Measurements from ENCODE around the gene KMT2C.
A peak's percentile ranks its signal among the peaks of the same experiment; 100 is the strongest.
"Not testable (repeated sequence)": the region's sequence is repeated elsewhere in the genome, so short reads cannot be mapped to it uniquely, and the experiment has no call there.

KMT2C gene

DNA sequence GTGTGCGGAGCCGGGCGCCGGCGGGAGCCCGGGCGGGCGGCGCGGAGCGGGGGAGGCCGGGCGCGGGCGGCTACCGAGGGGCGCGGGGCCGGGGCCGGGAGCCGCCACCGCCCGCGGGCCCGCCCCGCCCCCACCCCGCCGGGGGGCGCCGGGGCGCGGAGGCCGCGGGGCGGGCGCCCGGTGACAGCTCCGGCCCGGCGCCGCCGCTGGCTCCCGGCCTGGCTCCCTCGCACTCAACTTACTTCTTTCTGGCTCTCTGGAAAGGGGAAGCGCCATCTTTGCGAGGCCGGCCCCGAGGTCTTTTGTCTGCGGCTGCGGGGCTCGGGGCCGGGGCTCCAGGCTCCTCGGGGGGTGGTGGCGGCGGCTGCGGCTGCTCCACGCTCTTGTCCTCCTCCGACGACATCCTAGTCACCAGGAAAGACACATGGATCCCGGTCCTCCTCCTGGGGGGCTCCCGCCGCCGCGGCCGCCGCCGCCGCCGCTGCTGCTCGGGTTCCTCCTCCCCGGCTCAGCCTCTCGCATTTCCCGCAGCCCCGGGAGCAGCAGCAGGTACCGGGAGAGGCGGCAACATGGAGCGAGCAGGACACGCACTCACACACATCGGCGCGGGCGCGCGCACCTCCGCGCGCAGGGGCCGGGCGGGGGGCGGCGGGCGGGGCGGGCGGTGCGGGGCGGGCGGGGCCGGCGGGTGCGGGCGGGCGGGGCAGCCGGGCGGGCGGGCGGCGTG lies at the start of gene KMT2C:
TSS of gene KMT2C (minus strand) at position 620 of the 727 bp plus-strand sequence. CDS start at position 403, 217 bp downstream.
- peak; percentile 4 for DNase-seq (ENCODE audit: low read depth, low spot score)

DNA sequence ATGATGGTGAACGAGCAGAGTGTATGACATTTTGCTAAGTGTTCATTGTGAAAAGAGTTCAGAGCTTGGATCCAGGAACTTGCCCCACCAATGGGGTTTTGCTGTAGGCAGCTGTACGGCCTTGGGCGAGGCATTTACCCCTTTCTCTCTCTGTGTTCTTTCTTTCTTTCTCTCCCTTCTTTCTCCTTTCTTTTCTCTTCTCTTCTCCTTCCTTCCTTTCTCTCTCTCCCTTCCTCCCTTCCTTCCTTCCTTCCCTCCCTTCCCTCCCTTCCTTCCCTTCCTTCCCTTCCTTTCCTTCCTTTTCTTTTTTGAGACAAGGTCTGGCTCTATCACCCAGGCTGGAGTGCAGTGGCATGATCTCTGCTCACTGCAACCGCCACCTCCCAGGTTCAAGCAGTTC lies 45.3 kb upstream of the KMT2C start:
- no peak for DNase-seq (ENCODE audit: low read depth, low spot score)

DNA sequence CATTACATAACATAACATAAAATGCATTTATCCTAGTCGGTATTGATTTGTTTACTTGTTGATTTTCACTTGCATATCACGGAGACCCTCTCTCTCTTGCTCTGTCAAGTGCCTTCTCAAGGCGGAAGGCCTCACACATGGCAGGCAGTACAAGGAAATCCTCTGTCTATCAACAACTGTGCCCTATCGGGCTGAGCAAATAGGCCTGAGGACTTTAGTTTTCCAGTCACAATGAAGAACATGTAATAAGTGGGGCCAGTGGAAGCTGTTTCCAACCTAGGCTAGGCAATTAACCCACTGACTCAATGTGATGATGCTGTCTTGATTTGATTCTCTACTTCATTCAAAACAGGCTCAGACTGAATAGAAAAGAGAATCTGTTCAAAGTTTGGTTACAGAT lies 44.9 kb upstream of the KMT2C start:
- DNase-seq (ENCODE audit: low read depth, low spot score) = no peak

DNA sequence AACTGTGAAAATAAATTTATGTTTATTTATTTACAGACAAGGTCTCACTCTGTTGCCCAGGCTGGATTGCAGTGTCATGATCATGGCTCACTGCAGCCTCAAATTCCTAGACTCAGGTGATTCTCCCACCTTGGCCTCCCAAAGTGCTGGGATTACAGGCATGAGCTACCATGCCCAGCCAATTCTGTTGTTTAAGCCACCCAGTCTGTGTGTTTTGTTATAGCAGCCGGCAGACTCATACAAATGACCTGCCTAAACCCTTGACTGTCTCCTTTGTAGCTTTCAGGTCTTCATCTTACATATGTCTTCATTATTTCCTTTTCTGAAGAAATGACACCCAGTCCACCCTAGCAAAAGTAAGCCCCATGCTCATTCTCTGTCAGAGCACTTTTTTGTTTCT lies 43.8 kb upstream of the KMT2C start:
- DNase-seq (ENCODE audit: low read depth, low spot score) = no peak

DNA sequence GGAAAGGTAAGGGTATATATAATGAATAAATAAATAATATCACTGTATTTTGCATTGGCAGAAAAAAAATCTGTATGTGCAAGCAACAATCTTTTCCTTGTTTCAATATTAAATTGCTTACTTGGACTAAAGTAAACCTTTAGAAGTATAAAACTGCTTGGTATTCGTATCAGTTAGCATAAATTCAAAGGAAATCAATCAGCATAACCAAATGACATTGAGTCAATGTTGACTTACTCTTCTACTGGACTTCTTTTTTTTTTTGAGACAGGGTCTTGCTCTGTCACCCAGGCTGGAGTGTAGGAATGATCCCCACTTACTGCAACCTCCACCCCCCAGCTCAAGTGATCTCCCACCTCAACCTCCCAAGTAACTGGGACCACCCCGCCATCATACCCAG lies 42.3 kb upstream of the KMT2C start:
- no peak for DNase-seq (ENCODE audit: low read depth, low spot score)

DNA sequence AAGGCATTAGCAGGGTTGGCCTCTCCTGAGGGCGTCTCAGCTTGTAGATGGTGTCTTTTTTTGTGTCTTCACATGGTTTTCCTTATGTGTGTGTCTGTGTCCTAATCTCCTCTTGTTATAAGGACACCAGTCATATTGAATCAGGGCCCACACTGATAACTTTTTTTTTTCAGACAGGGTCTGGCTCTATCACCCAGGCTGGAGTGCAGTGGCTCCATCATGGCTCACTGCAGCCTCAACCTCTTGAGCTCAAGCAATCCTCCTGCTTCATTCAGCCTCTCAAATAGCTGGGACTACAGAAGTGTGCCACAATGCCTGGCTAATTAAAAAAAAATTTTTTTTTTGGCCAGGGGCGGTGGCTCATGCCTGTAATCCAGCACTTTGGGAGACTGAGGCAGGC lies 41.3 kb upstream of the KMT2C start:
- DNase-seq (ENCODE audit: low read depth, low spot score) = no peak

DNA sequence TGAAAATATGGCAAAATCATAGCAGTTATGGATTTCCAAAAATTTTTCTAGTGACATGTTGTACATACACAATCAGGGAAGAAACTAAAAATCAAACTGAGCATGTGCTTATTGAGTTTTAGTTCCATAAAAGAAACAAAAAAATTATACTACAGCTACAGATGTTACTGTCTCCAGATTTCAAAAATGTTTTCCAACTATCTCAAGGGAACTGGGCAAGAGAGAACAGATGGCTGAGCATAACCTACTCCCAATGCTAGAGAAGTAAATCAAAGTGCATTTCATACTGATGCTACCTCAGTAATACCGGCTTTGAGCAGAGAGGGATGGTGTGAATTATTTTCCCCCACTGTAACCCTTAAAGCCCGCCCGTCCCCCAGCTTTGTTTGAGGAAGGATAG lies 40.7 kb upstream of the KMT2C start:
- DNase-seq (ENCODE audit: low read depth, low spot score) = no peak

DNA sequence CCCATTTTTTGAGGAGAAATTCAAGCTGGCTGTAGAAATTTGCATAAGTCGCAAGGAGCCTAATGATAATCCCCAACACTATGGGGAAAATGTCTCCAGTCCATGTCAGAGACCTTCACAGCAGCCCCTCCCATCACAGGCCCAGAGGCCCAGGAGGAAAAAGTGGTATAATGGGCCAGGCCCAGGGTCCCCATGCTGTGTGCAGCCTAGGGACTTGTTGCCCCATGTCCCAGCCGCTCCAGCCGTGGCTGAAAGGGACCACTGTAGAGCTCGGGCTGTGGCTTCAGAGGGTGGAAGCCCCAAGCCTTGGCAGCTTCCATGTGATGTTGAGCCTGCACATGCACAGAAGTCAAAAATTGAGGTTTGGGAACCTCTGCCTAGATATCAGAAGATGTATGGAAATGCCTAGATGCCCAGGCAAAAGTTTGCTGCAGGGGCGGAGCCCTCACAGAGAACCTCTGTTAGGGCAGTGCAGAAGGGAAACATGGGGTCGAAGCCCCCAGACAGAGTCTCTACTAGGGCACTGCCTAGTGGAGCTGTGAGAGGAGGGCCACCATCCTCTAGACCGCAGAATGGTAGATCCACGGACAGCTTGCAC lies 35.3 kb upstream of the KMT2C start:
- DNase-seq (ENCODE audit: low read depth, low spot score) = not testable (repeated sequence)

DNA sequence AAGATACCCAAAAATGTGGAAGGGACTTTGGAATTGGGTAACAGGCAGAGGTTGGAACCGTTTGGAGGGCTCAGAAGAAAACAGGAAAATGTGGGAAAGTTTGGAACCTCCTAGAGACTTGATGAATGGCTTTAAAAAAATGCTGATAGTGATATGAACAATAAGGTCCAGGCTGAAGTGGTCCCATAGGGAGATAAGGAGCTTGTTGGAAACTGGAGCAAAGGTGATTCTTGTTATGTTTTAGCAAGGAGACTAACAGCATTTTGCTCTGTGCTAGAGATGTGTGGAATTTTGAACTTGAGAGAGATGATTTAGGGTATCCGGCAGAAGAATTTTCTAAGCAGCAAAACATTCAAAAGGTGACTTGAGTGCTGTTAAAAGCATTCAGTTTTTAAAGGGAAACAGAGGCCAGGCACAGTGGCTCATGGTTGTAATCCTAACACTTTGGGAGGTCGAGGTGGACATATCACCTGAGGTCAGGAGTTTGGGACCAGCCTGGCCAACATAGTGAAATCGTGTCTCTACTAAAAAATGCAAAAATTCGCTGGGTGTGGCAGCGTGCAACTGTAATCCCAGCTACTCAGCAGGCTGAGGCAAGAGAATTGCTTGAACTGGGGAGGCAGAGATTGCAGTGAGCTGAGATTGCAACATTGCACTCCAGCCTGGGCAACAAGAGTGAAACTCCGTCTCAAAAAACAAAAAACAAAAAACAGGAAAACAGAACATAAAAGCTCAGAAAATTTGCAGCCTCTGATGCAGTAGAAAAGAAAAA lies 34.6 kb upstream of the KMT2C start:
- DNase-seq (ENCODE audit: low read depth, low spot score) = not testable (repeated sequence)

DNA sequence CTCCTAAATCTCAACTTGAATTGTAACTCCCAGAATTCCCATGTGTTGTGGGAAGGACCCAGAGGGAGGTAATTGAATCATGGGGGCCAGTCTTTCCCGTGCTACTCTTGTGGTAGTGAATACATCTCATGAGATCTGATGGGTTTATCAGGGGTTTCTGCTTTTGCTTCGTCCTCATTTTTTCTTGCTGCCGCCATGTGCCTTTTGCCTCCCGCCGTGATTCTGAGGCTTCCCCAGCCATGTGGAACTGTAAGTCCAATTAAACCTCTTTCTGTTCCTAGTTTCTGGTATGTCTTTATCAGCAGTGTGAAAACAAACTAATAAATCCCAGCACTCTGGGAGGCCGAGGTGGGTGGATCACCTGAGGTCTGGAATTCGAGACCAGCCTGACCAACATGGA lies 33.8 kb upstream of the KMT2C start:
- not testable (repeated sequence) for DNase-seq (ENCODE audit: low read depth, low spot score)

DNA sequence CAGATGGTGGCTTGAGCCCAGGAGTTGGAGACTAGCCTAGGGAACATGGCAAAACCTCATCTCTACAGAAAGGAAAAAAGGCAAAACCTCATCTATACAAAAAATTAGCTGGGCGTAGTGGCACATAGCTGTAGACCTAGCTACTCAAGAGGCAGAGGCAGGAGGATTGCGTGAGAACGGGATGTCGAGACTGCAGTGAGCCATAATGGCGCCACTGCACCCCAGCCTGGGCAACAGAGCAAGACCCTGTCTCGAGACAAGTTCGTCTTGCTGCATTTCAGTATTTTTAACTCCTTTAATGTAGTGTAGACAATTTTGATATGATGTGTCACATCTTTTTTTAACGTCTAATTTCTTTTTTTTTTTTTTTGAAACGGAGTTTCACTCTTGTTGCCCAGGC lies 31.4 kb upstream of the KMT2C start:
- DNase-seq (ENCODE audit: low read depth, low spot score) = no peak

DNA sequence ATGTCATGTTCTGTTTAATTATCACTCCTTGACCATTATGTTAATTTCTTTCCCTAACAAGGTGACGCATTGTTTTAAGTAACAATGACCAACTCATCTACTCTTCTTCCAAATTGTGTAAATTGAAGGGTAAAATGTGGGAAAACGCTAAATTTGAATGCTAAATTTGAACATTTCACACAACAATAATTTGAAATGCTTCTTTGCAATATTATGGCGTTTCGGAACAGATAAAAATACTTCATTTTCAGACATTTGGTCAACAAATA lies 29.2 kb upstream of the KMT2C start:
- no peak for DNase-seq (ENCODE audit: low read depth, low spot score)

DNA sequence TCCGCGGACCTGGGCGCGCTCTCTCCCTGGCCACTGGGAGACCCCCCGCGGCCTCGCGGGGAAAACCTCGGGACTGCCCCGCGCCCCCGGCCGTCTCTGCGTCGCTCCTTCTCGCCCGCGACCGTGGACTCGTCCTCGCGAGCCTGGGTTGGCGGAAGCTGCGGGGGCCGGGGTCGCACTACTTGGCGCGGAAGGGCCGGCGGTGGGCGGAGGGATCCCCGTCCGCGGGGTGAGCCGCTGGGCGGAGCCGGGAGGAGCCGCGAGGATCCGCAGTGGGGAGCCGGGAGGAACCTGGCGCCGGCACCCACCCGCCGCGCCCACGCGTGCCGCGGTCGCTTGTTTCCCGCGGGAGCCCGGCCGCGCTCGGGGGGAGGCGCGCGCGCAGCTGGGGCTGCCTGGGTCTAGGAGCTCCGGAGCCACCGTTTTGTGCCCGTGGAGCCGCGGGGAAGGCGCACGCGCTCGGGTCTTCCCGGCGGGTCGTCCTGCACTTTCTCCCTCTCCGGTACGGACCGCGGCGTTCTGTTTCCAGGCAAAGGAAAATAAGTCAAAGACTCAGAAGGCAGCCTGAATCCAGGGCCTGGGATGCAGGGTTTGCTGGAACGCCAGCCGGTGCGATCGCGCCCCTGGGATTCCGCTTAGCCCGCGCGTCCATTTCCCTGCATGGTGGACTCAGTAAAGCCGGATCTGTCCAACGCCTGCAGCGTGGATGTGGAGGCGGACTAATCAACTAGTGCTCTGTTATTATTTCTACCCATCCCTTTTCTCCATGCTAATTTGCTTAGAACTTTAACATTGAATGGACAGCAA lies 28.7 kb upstream of the KMT2C start:
- peak; percentile 36 for DNase-seq (ENCODE audit: low read depth, low spot score)

DNA sequence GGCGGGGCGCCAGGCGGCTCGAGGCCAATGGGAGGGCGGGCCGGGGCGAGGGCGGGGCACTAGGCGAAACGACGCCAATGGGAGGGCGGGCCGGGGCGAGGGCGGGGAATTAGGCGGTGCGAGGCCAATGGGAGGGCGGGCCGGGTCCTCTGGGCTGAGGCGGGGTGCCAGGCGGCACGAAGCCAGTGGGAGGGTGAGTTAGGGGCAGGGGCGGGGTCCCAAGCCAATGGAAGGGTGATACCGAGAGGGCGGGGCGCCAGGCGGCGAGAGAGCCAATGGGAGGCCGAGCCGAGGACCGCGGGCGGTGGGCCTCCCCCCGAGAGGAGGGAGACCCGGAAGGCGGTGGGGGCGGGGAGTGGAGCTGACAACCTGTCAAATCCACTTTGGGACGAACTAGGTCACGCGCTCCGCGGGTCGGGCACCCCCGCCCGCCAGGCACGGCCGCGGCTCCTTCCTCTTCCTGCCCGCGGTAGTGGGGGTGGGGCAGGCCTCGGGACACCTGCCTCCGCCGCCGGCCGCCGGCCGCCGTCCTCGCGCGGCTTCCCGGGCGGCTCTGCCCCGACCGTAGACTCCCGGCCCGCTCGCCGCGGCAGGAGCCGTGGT lies 28.0 kb upstream of the KMT2C start:
- peak; percentile 100 for DNase-seq (ENCODE audit: low read depth, low spot score)

DNA sequence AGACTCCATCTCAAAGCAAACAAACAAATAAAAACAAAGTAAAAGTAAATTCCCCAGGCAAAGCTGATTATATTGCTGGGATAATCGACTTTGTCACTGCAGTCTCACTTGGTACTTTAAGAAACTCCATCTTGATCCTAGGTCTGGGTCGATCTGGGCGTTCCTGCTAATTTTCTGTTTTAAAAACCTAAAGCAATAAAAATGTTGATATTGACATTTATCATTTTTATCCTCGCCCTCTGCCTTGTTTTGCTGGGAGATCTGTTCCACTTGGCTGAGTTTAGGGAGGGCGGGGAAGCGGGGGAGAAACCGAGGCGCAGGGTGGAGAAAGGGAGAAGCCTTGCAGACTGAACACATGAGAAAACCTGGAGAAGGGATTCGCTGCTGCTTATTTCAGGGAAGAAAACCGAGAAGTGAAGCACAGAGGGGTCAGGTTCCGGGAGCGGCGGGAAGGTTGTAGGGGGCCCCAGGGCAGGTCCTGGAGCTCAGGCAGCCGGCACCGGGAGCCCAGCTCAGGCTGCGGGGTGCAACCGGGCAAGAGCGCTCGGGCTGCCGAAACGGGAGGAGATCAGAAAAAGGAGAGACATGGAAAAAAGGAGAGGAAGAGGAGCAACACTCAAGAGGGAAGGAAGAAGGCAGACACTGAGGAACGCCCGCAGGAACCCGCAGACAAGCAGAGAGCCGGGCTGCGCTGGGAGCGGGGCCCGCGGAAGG lies 27.3 kb upstream of the KMT2C start:
- DNase-seq (ENCODE audit: low read depth, low spot score) = no peak

DNA sequence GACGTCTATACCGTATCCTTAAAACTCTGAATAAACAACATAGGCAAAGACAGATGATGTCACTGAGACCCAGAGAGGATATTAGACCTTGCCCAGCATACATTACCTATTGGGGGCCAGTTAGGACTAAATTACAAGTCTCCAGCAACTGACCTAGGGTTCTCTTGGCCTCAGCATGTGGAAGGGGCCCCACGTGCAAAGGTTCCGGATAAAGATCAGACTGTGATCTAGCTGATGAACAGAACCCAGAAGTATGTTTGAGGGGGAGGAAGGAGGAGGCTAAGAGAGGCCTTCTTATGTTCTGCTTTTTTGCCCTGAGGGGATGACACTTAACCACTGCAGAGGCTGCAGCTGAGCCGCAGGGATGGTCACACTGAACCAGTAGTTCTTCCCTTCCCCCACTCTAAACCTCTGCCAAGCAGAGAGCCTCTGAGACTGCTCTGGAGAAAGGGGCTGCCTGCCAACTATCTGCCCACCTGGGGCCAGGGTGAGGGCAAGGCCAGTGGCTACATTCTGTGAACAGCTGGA lies 24.0 kb upstream of the KMT2C start:
- DNase-seq (ENCODE audit: low read depth, low spot score) = no peak

DNA sequence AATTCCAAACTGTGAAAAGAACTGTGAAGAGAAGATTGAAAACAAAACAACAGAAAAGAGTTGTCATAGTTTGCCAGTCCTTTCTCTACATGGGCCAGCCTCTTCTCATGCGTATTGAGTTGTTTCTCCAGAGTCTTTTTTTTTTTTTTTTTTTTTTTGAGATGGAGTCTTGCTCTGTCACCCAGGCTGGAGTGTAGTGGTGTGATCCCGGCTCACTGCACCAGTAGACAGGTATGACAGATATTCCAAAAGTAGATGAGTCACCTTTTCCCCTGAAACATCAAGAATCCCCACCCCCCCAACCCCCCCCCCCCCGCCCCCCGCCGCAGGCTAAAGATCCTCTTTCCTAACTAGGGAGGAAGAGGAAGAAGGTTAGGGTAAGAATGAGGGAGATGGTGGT lies 15.6 kb upstream of the KMT2C start:
- no peak for DNase-seq (ENCODE audit: low read depth, low spot score)

DNA sequence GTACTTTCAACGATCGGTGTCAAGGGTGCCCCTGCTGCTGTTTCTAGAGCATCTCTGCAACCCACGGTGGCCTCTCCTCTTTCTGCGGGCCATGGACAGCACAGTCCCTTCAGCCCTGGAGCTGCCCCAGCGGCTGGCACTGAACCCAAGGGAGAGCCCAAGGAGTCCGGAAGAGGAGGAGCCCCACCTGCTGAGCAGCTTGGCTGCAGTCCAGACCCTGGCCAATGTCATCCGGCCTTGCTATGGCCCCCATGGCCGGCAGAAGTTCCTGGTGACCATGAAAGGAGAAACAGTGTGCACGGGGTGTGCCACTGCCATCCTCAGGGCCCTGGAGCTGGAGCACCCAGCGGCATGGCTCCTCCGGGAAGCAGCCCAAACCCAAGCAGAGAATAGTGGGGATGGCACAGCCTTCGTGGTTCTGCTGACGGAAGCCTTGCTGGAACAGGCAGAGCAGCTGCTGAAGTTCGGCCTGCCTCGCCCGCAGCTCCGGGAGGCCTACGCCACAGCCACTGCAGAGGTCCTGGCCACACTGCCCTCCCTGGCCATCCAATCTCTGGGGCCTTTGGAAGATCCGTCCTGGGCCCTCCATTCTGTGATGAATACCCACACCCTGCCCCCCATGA lies 9.7 kb upstream of the KMT2C start:
- not testable (repeated sequence) for DNase-seq (ENCODE audit: low read depth, low spot score)

DNA sequence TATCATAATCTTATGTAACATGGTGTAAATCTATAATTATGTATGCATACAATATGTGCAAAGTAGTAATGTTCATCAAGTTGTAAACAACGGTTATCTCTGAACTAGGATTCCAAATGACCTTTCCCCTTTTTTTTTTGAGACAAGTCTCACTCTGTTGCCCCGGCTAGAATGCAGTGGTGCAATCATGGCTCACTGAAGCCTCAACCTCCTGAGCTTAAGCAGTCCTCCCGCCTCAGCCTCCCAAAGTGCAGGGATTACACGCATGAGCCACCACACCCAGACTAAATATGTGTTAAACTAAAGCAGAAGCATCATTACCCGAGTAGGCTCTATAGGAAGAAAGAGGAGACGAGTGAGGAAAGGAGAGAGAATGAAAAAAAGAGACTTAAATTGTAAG lies 7.8 kb upstream of the KMT2C start:
- no peak for DNase-seq (ENCODE audit: low read depth, low spot score)

DNA sequence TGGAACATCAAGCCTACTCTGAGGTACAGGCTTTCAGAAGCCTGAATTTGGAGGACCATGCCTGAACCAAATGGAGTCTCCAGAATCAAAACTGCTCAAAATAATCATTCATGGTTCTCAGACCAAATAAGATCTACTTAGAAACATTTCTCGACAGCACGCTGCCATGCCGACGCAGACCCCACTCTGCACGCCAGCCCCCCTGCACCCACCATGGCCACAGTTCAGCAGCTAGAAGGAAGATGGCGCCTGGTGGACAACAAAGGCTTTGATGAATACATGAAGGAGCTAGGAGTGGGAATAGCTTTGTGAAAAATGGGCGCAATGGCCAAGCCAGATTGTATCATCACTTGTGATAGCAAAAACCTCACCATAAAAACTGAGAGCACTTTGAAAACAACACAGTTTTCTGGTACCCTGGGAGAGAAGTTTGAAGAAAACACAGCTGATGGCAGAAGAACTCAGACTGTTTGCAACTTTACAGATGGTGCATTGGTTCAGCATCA lies 6.6 kb upstream of the KMT2C start:
- no peak for DNase-seq (ENCODE audit: low read depth, low spot score)
